Activated CD4-positive, alpha-beta T cell treated with anti-CD3 and anti-CD28 coated beads, Interleukin-2, amount 10 ng/mL, durations not matched to agents 7 days and 5 days (primary cell): ENCODE results near the gene LRCH3. TPM values are rescaled to one million over a fixed set of nuclear protein-coding genes. Genes with fewer than 3 reads are reported as not detected.
"Not testable (repeated sequence)": the region's sequence is repeated elsewhere in the genome, so short reads cannot be mapped to it uniquely, and the experiment has no call there.

Experiments
- CTCF ChIA-PET: fragments of 350-600 bp; sonication (Branson Sonifier 250); formaldehyde crosslinking; loops from one replicate; lab custom pipeline; 2021; ENCODE audit warnings: antibody characterized with exemption; lab: Charles Lee
- POLR2A ChIA-PET: fragments of 350-600 bp; sonication (Branson Sonifier 250); formaldehyde crosslinking; loops from one replicate; lab custom pipeline; 2021; ENCODE audit warnings: antibody characterized with exemption; lab: Charles Lee
- DNase-seq: peaks from one replicate; pipeline ENCODE4 v3.0.0-alpha.2; 2020
- H3K27ac Mint-ChIP-seq: one replicate; pipeline ENCODE4 v1.8.0; 2021; ENCODE audit warnings: mild to moderate bottlenecking, moderate library complexity, mixed read lengths
- H3K27me3 Mint-ChIP-seq: one replicate; pipeline ENCODE4 v1.8.0; 2021; ENCODE audit warnings: mixed read lengths
- H3K36me3 Mint-ChIP-seq: one replicate; pipeline ENCODE4 v1.8.0; 2021; ENCODE audit warnings: low read depth, mixed read lengths
- H3K4me1 Mint-ChIP-seq: one replicate; pipeline ENCODE4 v1.8.0; 2021; ENCODE audit warnings: mixed read lengths
- H3K4me3 Mint-ChIP-seq: one replicate; pipeline ENCODE4 v1.8.0; 2021; ENCODE audit warnings: mild to moderate bottlenecking, moderate library complexity, mixed read lengths
- H3K9me3 Mint-ChIP-seq: one replicate; pipeline ENCODE4 v1.8.0; 2021; ENCODE audit warnings: mixed read lengths
- total RNA-seq, 2 experiments: library from RNA; stranded (reverse); gene quantifications; one replicate each; pipeline ENCODE4 v1.2.3, GENCODE V29; 2021

LRCH3 gene
- total RNA-seq, 2 experiments from 2014 or later: 54.0 to 58.0 TPM

DNA sequence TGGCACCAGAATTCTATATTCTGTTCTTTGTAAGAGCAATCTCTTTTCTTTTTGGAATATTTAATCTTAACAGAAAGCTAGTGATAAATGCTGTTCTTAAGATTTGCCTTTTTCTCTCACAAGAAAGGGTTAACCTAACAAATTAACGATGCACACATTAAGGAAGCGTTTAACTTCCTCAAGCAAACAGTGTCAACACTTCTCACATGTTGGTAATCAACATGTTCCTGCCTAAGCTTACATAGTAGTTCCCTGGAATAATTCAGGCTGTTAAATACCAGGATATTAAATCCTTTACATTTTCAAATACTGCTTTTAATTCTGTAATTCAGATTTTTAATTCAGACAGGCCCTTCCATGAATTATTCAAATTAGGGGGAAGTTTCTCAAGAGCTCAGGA is 91.5 kb downstream of the LRCH3 start:
- DNase-seq: no peak
- no peak overlapping the region for H3K4me3 Mint-ChIP-seq
- H3K36me3 Mint-ChIP-seq: peaks cover 44% of the 10 kb centered on the region
- no peaks in the 10 kb centered on the region for H3K27me3 Mint-ChIP-seq
- ChIA-PET POLR2A (no interaction called here), CTCF (interaction anchor here (1.4 kb wide), 1 partner anchor 10 kb away, joined by 4 read pairs; no protein-coding TSS in a partner anchor)
- no peaks in the 10 kb centered on the region for H3K9me3 Mint-ChIP-seq
- H3K27ac Mint-ChIP-seq: no peak overlapping the region
- peaks cover 24% of the 10 kb centered on the region for H3K4me1 Mint-ChIP-seq

DNA sequence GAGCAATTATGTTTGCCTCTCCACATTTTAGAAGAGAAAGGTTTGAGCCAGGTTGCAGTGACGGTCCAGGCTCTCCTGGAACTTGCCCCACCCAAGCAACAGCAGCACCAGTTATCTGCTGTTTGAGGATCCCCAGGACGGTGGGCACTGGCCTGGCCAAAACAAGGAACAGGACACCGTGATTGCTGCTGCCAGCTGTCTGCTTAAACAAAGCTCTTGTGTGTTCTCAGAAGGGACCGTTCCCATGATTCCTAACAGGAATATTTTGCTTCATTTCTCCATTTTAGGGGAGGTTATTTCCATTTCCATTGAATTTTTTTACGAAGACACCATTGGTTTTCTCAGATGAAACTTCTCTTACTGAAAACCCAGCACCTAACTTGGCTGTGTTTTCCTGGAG is 92.5 kb downstream of the LRCH3 start:
- DNase-seq: no peak
- H3K27me3 Mint-ChIP-seq: no peaks in the 10 kb centered on the region
- peaks cover 16% of the 10 kb centered on the region for H3K4me1 Mint-ChIP-seq
- peaks cover 35% of the 10 kb centered on the region for H3K36me3 Mint-ChIP-seq
- H3K4me3 Mint-ChIP-seq: no peak overlapping the region
- no peaks in the 10 kb centered on the region for H3K9me3 Mint-ChIP-seq
- ChIA-PET CTCF (no interaction called here), POLR2A (no interaction called here)
- H3K27ac Mint-ChIP-seq: no peak overlapping the region

DNA sequence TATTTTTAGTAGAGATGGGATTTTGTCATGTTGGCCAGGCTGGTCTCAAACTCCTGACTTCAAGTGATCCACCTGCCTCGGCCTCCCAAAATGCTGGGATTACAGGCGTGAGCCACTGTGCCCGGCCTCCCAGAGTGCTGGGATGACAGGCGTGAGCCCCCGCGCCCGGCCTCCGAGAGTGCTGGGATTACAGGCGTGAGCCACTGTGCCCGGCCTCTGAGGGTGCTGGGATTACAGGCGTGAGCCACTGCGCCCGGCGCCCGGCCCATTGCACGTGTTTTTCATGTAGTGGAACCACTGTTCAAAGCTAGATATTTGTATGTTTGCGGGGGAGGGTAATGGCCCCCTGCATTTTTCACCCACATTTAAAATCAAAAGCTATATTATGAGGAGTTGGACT is 93.3 kb downstream of the LRCH3 start:
- H3K27me3 Mint-ChIP-seq, H3K27ac Mint-ChIP-seq, POLR2A ChIA-PET, H3K9me3 Mint-ChIP-seq, DNase-seq, H3K4me3 Mint-ChIP-seq: not testable (repeated sequence)
- Mint-ChIP-seq H3K4me1 (peaks cover 11% of the 10 kb centered on the region), H3K36me3 (peaks cover 32% of the 10 kb centered on the region)
- CTCF ChIA-PET: interaction anchor here (0.7 kb wide), 1 partner anchor 56 kb away, joined by 3 read pairs; no protein-coding TSS in a partner anchor

DNA sequence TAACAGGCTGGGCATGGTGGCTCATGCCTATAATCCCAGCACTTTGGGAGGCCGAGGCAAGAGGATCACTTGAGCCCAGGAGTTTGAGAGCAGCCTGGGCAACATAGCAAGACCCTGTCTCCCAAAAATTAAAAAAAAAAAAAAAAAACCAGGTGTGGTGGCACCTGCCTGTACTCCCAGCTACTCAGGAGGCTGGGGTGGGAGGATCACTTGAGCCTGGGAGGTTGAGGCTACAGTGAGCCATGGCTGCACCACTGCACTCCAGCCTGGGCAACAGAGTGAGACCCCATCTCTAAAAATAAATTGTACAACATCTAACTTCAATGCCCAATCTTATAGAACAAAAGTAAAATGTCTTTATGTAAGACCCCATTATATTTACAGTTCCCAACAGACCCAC is 95.0 kb downstream of the LRCH3 start:
- H3K27me3 Mint-ChIP-seq, POLR2A ChIA-PET, H3K4me3 Mint-ChIP-seq, H3K9me3 Mint-ChIP-seq, DNase-seq, H3K27ac Mint-ChIP-seq, H3K4me1 Mint-ChIP-seq: not testable (repeated sequence)
- CTCF ChIA-PET: interaction anchor here (0.6 to 1.0 kb wide), 2 partner anchors 16 to 20 kb away, joined by 3 read pairs; no protein-coding TSS in a partner anchor
- H3K36me3 Mint-ChIP-seq: peaks cover 25% of the 10 kb centered on the region

DNA sequence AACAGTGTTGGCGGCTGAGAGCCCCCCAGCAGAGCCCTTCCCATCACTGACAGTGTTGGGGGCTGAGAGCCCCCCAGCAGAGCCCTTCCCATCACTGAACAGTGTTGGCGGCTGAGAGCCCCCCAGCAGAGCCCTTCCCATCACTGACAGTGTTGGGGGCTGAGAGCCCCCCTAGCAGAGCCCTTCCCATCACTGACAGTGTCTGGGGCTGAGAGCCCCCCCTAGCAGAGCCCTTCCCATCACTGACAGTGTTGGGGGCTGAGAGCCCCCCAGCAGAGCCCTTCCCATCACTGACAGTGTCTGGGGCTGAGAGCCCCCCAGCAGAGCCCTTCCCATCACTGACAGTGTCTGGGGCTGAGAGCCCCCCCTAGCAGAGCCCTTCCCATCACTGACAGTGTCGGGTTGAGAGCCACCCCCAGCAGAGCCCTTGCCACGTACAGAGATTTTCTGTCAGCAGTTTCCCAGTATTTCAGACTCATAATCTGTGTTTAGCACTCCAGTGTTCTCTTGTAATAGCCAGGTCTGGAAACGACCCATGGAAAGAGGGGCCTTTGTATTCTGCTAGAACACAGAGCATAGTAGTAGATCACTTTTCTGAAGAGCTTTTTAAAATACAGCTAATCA is 96.5 kb downstream of the LRCH3 start:
- DNase-seq, H3K9me3 Mint-ChIP-seq, H3K4me1 Mint-ChIP-seq, H3K27me3 Mint-ChIP-seq, POLR2A ChIA-PET, CTCF ChIA-PET, H3K27ac Mint-ChIP-seq, H3K4me3 Mint-ChIP-seq: not testable (repeated sequence)
- peaks cover 17% of the 10 kb centered on the region for H3K36me3 Mint-ChIP-seq

DNA sequence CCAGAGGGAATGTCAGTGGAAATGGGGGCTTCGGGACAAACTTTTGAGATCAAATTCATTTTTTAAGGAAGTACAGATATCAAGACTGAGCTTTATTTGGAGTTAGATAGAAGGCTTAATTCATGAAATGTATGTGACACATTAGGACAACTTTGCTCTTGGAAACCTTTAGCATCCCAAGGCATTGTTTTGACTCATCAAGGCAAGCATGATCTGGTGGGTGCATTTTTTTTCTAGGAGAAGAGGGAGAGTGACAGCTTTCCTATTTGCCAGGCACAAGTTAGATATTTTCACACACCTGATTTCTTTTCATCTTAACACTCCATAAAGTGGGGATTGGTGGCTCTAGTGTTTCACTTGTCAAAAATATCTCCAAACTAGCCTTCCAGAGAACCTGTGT is 97.5 kb downstream of the LRCH3 start:
- no peak overlapping the region for H3K4me3 Mint-ChIP-seq
- no peak overlapping the region for H3K27ac Mint-ChIP-seq
- no peaks in the 10 kb centered on the region for H3K27me3 Mint-ChIP-seq
- no peaks in the 10 kb centered on the region for H3K4me1 Mint-ChIP-seq
- peaks cover 13% of the 10 kb centered on the region for H3K36me3 Mint-ChIP-seq
- no peaks in the 10 kb centered on the region for H3K9me3 Mint-ChIP-seq
- DNase-seq: no peak
- POLR2A ChIA-PET: no interaction called here
- CTCF ChIA-PET: interaction anchor here (0.6 kb wide), 1 partner anchor 43 kb away, joined by 4 read pairs; no protein-coding TSS in a partner anchor

DNA sequence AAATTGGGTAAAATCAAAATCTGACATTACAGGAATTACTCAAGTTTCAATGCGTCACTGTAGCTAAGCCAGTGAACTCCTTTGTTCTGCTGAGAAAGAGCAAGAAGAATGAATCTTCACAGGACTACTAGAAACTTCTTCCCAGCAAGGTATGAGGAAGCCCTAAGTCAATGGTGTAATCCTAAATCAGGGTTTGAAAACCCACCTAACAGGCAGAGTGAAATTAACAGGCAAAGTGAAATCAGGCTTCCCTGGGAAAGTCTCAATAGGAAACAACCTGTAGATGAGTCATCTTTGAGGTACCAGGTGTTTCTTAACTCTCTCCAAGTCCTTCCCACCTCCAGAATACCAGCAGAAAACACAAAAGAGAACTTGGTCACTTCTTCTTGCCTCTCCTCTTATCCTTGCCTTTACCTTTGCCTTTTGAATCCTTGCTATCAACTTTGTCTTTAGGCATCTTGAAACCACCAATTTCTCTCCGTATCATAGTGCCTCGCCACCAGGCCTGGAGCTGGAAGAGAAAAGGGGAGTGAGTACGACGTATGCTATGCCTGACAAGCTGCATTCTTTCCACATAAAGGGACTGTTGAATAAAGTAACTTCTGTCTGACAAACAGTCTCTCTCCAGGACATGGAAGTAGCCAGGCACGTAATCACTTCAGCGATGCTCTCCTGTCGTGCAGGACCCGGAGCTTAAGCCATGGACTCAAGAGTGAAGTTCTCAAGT is 98.3 kb downstream of the LRCH3 start:
- no peak overlapping the region for H3K27ac Mint-ChIP-seq
- ChIA-PET POLR2A (no interaction called here), CTCF (interaction anchor here (0.6 to 0.9 kb wide), 2 partner anchors 12 to 44 kb away, joined by 3 to 4 read pairs; no protein-coding TSS in a partner anchor)
- no peaks in the 10 kb centered on the region for H3K4me1 Mint-ChIP-seq
- H3K27me3 Mint-ChIP-seq: no peaks in the 10 kb centered on the region
- H3K36me3 Mint-ChIP-seq: peaks cover 8% of the 10 kb centered on the region
- H3K9me3 Mint-ChIP-seq: no peaks in the 10 kb centered on the region
- no peak for DNase-seq
- H3K4me3 Mint-ChIP-seq: no peak overlapping the region

DNA sequence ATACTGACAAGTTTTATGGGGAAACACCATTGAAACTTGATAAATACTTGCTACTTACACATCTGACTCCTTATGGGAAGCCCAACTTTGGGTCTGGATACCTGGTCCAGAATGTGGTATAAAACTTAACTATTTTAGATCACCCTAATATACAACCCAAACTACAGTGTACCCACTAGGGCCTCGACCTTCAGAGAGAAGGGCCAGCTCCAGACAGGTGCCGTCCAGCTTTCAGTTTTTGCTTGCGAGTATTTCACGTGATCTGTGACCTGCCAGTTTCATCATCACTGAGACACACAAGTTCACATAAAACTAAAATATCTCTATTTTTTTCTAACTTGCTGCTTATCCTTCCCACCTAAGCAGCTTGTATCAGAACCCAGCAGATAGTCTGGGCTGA is 99.6 kb downstream of the LRCH3 start:
- H3K9me3 Mint-ChIP-seq: no peaks in the 10 kb centered on the region

DNA sequence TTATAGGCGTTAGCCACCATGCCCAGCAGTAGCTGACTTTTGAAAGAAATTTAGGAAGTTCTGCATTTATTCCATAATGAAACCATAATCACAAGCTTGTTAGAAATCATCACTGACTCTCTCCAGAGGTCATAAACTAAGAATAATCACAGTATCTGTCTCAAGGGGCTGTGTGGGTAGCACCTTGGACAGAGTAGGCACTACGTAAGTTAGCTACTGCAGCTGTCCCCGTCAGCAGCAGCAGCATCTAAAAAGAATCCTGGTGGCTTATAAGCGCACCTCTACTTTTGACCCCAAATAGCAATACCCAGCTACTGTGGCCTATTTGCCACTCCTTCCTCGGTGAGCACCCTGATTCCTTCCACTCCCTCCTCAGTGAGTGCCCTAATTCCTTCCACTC is 101.1 kb downstream of the LRCH3 start:
- no peaks in the 10 kb centered on the region for H3K27me3 Mint-ChIP-seq
- no peak for DNase-seq
- POLR2A ChIA-PET: no interaction called here
- no peaks in the 10 kb centered on the region for H3K9me3 Mint-ChIP-seq
- H3K36me3 Mint-ChIP-seq: peaks cover 2% of the 10 kb centered on the region
- H3K4me3 Mint-ChIP-seq: no peak overlapping the region
- CTCF ChIA-PET: interaction anchor here (0.9 to 1.1 kb wide), 2 partner anchors 11 to 14 kb away, joined by 3 to 4 read pairs; no protein-coding TSS in a partner anchor
- no peaks in the 10 kb centered on the region for H3K4me1 Mint-ChIP-seq
- no peak overlapping the region for H3K27ac Mint-ChIP-seq

More for the DNA sequence above, 99.6 kb downstream of the LRCH3 start:
- H3K27me3 Mint-ChIP-seq: no peaks in the 10 kb centered on the region
- DNase-seq: no peak
- POLR2A ChIA-PET: no interaction called here
- CTCF ChIA-PET: interaction anchor here (0.6 to 0.9 kb wide), 2 partner anchors 96 to 126 kb away, joined by 4 read pairs; no protein-coding TSS in a partner anchor
- H3K36me3 Mint-ChIP-seq: peaks cover 2% of the 10 kb centered on the region
- H3K4me3 Mint-ChIP-seq: no peak overlapping the region
- no peak overlapping the region for H3K27ac Mint-ChIP-seq
- H3K4me1 Mint-ChIP-seq: no peaks in the 10 kb centered on the region

DNA sequence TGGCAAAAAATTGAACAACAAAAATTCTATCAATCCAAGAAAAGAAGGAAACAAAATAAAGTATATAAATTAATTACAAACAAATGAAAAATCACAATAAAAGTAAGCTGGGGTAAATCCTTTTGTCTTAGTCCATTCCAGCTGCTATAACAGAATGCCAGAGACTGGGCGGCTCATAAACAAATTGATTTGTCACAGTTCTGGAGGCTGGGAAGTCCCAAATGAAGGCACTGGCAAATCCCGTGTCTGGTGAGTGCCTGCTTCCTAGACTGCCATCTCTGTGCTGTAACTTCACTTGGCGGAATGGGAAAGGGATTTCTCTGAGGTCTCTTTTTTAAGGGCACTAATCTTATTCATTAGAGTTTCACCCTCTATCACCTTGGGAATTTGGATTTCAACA is 105.4 kb downstream of the LRCH3 start:
- Mint-ChIP-seq H3K36me3 (no peaks in the 10 kb centered on the region), H3K4me3 (no peak overlapping the region), H3K27ac (no peak overlapping the region), H3K4me1 (no peaks in the 10 kb centered on the region), H3K27me3 (no peaks in the 10 kb centered on the region), H3K9me3 (no peaks in the 10 kb centered on the region)
- ChIA-PET CTCF (interaction anchor here (1.5 kb wide), 1 partner anchor 9 kb away, joined by 6 read pairs; no protein-coding TSS in a partner anchor), POLR2A (no interaction called here)
- no peak for DNase-seq

DNA sequence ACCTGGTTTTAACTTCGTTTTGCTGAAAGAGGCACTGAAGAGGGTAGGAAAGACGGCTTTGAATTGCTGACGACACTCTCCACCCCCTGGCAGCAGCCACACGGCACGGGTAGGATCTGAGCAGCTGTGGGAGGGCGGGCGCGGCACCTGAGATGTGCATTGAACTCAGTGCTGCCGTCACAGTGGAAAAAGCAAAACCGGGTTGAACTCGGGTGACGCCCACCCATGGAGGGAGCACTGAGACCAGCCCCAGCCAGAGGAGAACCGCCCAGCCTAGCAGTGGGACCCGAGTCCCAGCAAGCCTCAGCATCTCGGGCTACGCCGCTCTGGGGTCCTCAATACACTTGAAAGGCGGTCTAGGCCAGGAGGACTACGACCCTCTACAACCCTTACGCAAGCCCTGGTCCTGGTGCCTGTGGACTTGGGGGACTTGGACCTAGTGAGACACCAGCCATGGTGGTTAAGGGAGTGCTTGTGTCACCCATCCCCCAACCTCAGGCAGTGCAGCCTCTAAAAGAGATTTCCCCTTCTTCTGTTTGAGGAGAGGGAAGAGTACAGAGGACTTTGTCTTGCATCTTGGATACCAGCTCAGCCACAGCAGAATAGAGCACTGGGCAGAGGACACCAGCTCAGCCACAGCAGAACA is 108.9 kb downstream of the LRCH3 start:
- no peak overlapping the region for H3K4me3 Mint-ChIP-seq
- CTCF ChIA-PET: no interaction called here
- H3K27ac Mint-ChIP-seq: no peak overlapping the region
- H3K27me3 Mint-ChIP-seq: no peaks in the 10 kb centered on the region
- H3K36me3 Mint-ChIP-seq: no peaks in the 10 kb centered on the region
- no peak for DNase-seq
- POLR2A ChIA-PET: no interaction called here
- no peaks in the 10 kb centered on the region for H3K9me3 Mint-ChIP-seq
- H3K4me1 Mint-ChIP-seq: no peaks in the 10 kb centered on the region

DNA sequence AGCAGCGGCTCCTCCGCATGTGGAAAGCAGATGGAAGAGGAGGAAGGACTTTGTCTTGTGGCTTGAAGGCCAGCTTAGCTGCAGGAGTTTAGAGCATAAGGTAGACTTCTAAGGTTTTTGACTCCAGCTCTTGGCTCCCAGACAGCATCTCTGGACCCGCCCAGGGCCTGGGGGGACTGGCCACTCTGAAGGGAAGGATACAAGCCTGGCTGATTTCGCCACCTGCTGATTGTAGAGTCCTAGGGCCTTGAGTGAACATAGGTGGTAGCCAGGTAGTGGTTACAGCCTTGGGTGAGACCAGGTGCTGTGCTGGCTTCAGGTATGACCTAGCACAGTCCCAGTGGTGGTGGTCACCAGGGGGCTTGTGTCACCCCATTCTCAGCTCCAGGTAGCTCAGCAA is 110.6 kb downstream of the LRCH3 start:
- Mint-ChIP-seq H3K27ac (no peak overlapping the region), H3K4me3 (no peak overlapping the region), H3K27me3 (no peaks in the 10 kb centered on the region), H3K4me1 (peaks cover 7% of the 10 kb centered on the region), H3K36me3 (no peaks in the 10 kb centered on the region), H3K9me3 (no peaks in the 10 kb centered on the region)
- POLR2A ChIA-PET: no interaction called here
- no peak for DNase-seq
- CTCF ChIA-PET: interaction anchor here (0.6 to 1.5 kb wide), 3 partner anchors 12 to 36 kb away, joined by 3 read pairs; no protein-coding TSS in a partner anchor
